SH-SY5Y (cell line): ENCODE measurements around the gene SHISA9.

ENCODE experiments used
- GATA2 ChIP-seq: IDR thresholded peaks from 2 replicates; pipeline ENCODE4 v1.6.1; 2011; ENCODE audit warnings: mild to moderate bottlenecking, low read depth, low read length
- GATA3 ChIP-seq: IDR thresholded peaks from 2 replicates; pipeline ENCODE4 v1.6.1; 2011; ENCODE audit warnings: low read depth, mild to moderate bottlenecking, low read length, moderate library complexity

DNA sequence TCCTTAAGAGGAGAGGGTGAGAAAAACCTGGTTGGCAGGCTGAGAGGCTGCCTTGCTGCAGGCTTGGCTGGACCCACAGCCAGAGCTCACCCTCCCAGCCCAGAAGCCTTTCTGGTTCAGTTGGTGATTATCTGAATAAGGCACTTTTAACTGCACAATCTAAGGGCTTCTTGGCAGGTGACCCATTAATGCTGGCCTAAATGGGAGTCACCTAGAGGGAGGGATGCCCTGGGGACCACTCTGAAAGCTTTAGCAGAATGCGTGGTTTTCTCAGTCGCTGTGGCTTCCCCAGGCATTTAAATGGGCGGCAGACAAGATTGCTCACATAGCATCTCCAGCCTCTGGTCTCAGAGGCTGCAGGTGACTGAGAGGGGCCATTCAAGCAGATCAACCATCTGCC, 33.2 kb upstream of the SHISA9 start:
- TF ChIP-seq GATA2, result no peak
- no peak for TF ChIP-seq GATA3
